Inflammatory macrophage (primary cell): Measurements from ENCODE around the gene NT5DC2.

Experiments used
- DNase-seq, 2 donors: peaks; one replicate each; pipeline ENCODE4 v3.0.0-alpha.2; 2020 to 2022

Gene NT5DC2

GRCh38 chr3:52509753-52510328 lies 23.8 kb downstream of the NT5DC2 start:
- DNase-seq: no peak

GRCh38 chr3:52507359-52507758 lies 26.3 kb downstream of the NT5DC2 start:
- DNase-seq: no peak

GRCh38 chr3:52506266-52506966 lies 27.2 kb downstream of the NT5DC2 start:
- DNase-seq: no peak

GRCh38 chr3:52504977-52505376 lies 28.7 kb downstream of the NT5DC2 start:
- no peak for DNase-seq

GRCh38 chr3:52503788-52504424 lies 29.8 kb downstream of the NT5DC2 start:
- DNase-seq: no peak

- DNase-seq: no peak
Measured at GRCh38 chr3:52502808-52503350, 30.8 kb downstream of the NT5DC2 start.

- DNase-seq: no peak
Measured at GRCh38 chr3:52502001-52502400, 31.7 kb downstream of the NT5DC2 start.

- DNase-seq: no peak
Measured at GRCh38 chr3:52501046-52501445, 32.6 kb downstream of the NT5DC2 start.

GRCh38 chr3:52498137-52499054 lies 35.3 kb downstream of the NT5DC2 start:
- peak; percentile 96 for DNase-seq

GRCh38 chr3:52495777-52496602 lies 37.7 kb downstream of the NT5DC2 start:
- peak; percentile 47 to 60 for DNase-seq

GRCh38 chr3:52494886-52495495 lies 38.7 kb downstream of the NT5DC2 start, which contains the start of gene STAB1:
STAB1 (plus strand) TSS chr3:52495338; CDS start chr3:52495414, 76 bp downstream.
- peak in 1 of 2 donors; percentile 41 for DNase-seq

- no peak for DNase-seq
Measured at GRCh38 chr3:52494445-52494844, 39.2 kb downstream of the NT5DC2 start.

- DNase-seq: no peak
Measured at GRCh38 chr3:52493232-52494017, 40.2 kb downstream of the NT5DC2 start.

GRCh38 chr3:52492059-52492458 lies 41.6 kb downstream of the NT5DC2 start:
- no peak for DNase-seq

GRCh38 chr3:52490939-52491526 lies 42.6 kb downstream of the NT5DC2 start:
- DNase-seq: peak; percentile 65 to 76

- DNase-seq: no peak
Measured at GRCh38 chr3:52490035-52490938, 43.4 kb downstream of the NT5DC2 start.

GRCh38 chr3:52489453-52489852 lies 44.2 kb downstream of the NT5DC2 start:
- DNase-seq: no peak

GRCh38 chr3:52488746-52489145 lies 44.9 kb downstream of the NT5DC2 start:
- DNase-seq: no peak
